ENCODE measurements around the gene BPIFB3. TPM values are rescaled to one million over a fixed set of nuclear protein-coding genes. Genes with fewer than 3 reads are reported as not detected.
A peak's percentile ranks its signal among the peaks of the same experiment; 100 is the strongest.

Gene BPIFB3
- total and polyA plus RNA-seq, 2 of the 13 experiments (the other 11 are each of a cell fraction or from before 2014, with no cell fraction given), result 0.09 TPM; not detected in 1

GRCh38 chr20:33010674-33011449 lies 42.8 kb upstream of the BPIFB3 start (continued):
- no peak for TF ChIP-seq ZNF136 (CRISPR knock-in tag; IDR thresholded peaks at IDR 0.05; ENCODE audit: low read depth)
- TF ChIP-seq BCL6 (CRISPR knock-in tag; IDR thresholded peaks at IDR 0.05), result no peak
- 0 out of 2 replicates have a peak, but pooled peaks have one; percentile 57 for TF ChIP-seq ZFP62 (CRISPR knock-in tag; IDR thresholded peaks at IDR 0.05)
- peak; percentile 84 for TF ChIP-seq AGO2 (optimal IDR thresholded peaks at IDR 0.05; ENCODE audit: low read depth, low read length)
- no peak for TF ChIP-seq CHD4 (IDR thresholded peaks at IDR 0.05; ENCODE audit: borderline replicate concordance, low read length)
- TF ChIP-seq ZNF292 (CRISPR knock-in tag; IDR thresholded peaks at IDR 0.05; ENCODE audit: borderline replicate concordance, low read depth), result no peak
- no peak for TF ChIP-seq SP2 (CRISPR knock-in tag; IDR thresholded peaks at IDR 0.05)
- TF ChIP-seq MED1 (CRISPR knock-in tag; IDR thresholded peaks at IDR 0.05), result peak; percentile 14; the same call in 1 of the 2 replicates
- TF ChIP-seq POLR2A (IDR thresholded peaks at IDR 0.05; ENCODE audit: insufficient read depth in 1 of 2, low read depth in 2 of 2, low read length in 2 of 2), result peak in 1 of 2 experiments; percentile 45; a peak in 2 of 4 replicates
- no peak for TF ChIP-seq NR1H2 (CRISPR knock-in tag; IDR thresholded peaks at IDR 0.05; ENCODE audit: borderline replicate concordance, low read depth)
- no peak for TF ChIP-seq ZNF354B (CRISPR knock-in tag; IDR thresholded peaks at IDR 0.05)
- 0 out of 2 replicates have a peak, but pooled peaks have one; percentile 15 for TF ChIP-seq ZNF83 (CRISPR knock-in tag; IDR thresholded peaks at IDR 0.05; ENCODE audit: borderline replicate concordance)
- no peak for TF ChIP-seq MIER2 (CRISPR knock-in tag; IDR thresholded peaks at IDR 0.05)
- TF ChIP-seq HOXD1 (CRISPR knock-in tag; IDR thresholded peaks at IDR 0.05), result 0 out of 2 replicates have a peak, but pooled peaks have one; percentile 62
- TF ChIP-seq KMT2A (CRISPR knock-in tag; IDR thresholded peaks at IDR 0.05), result 0 out of 2 replicates have a peak, but pooled peaks have one; percentile 20
- TF ChIP-seq ZFP90 (CRISPR knock-in tag; IDR thresholded peaks at IDR 0.05; ENCODE audit: borderline replicate concordance), result 0 out of 2 replicates have a peak, but pooled peaks have one; percentile 52
- TF ChIP-seq GLI4 (CRISPR knock-in tag; IDR thresholded peaks at IDR 0.05; ENCODE audit: borderline replicate concordance), result no peak
- TF ChIP-seq POLR2G (IDR thresholded peaks at IDR 0.05; ENCODE audit: low read depth, low read length), result peak; percentile 42
- TF ChIP-seq CBX1 (IDR thresholded peaks at IDR 0.05; ENCODE audit: low read depth), result peak; percentile 61
- TF ChIP-seq SSRP1 (CRISPR knock-in tag; IDR thresholded peaks at IDR 0.05), result no peak
- TF ChIP-seq EEA1 (CRISPR knock-in tag; IDR thresholded peaks at IDR 0.05; ENCODE audit: borderline replicate concordance), result no peak
- no peak for TF ChIP-seq JARID2 (CRISPR knock-in tag; IDR thresholded peaks at IDR 0.05; ENCODE audit: insufficient replicate concordance)
- no peak for TF ChIP-seq CREB1 (IDR thresholded peaks at IDR 0.05)
- no peak for TF ChIP-seq CREB1 (CRISPR knock-in tag; IDR thresholded peaks at IDR 0.05)
- TF ChIP-seq MXD4 (CRISPR knock-in tag; IDR thresholded peaks at IDR 0.05), result no peak
- peak; percentile 55; the same call in 1 of the 2 replicates for TF ChIP-seq MYC (CRISPR knock-in tag; IDR thresholded peaks at IDR 0.05; ENCODE audit: borderline replicate concordance)
- no peak for TF ChIP-seq IKZF1 (IDR thresholded peaks at IDR 0.05)
- no peak for TF ChIP-seq MIXL1 (CRISPR knock-in tag; IDR thresholded peaks at IDR 0.05)
- TF ChIP-seq HNRNPL (IDR thresholded peaks at IDR 0.05; ENCODE audit: low read depth, low read length), result peak; percentile 79
- TF ChIP-seq ZNF160 (CRISPR knock-in tag; IDR thresholded peaks at IDR 0.05), result no peak; the same call in 1 of the 2 replicates
- no peak for TF ChIP-seq DMAP1 (CRISPR knock-in tag; IDR thresholded peaks at IDR 0.05)
- 0 out of 2 replicates have a peak, but pooled peaks have one; percentile 44 for TF ChIP-seq ZIK1 (CRISPR knock-in tag; IDR thresholded peaks at IDR 0.05; ENCODE audit: borderline replicate concordance, low read depth)
